Hematopoietic multipotent progenitor cell treated with erythropoietin and hydrocortisone succinate and interleukin-3 and kit ligand, for 4 days (in vitro differentiated cells): Measurements from ENCODE around the gene HSPG2.
"Not testable (repeated sequence)": the region's sequence is repeated elsewhere in the genome, so short reads cannot be mapped to it uniquely, and the experiment has no call there.

Source experiments
- DNase-seq: peaks from one replicate; pipeline ENCODE4 v3.0.0-alpha.2; 2015

HSPG2 gene

DNA sequence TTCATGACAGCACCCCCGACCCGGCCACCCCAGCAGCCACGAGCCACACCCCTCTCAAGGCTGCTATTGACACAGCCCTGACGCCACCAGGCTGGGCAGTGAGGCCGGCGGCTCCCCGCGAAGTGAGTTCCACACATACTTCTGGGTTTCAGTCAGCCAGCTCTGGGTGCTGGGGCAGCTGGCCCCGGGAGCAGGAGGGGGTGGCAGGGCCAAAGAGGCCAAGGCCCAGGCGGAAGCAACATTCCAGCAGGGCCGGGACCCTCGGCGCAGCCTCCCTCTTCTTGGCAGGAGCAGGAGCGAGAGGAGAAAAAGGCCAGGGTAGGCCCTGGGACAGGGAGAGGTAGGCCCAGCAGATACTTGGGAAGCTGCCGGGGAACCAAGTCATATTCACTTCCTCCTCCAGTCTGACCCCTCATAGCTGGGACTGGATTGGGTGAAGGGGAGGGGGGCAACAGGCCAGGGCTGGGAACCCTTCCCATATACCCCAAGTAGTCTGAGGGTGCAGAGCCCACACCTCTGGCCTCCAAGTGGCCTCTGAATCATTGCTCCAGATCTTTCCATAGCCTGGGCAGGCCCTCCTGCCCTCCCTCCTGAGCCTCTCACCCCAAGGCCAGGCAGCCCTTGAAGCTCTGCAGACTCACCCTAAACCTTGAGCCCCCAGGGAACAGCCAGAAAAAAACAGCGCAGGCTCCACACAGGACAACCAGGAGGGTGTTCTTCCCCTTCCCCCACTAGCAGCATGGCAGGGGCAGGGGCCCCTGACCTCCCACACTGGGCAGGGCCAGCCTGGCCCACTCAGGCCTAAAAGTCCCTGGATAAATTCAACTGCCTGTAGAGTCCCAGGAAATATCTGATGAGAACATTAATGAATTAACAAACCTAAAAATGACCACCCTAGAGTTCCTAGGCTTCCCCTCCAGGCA lies 5.7 kb downstream of the HSPG2 start:
- DNase-seq: no peak

DNA sequence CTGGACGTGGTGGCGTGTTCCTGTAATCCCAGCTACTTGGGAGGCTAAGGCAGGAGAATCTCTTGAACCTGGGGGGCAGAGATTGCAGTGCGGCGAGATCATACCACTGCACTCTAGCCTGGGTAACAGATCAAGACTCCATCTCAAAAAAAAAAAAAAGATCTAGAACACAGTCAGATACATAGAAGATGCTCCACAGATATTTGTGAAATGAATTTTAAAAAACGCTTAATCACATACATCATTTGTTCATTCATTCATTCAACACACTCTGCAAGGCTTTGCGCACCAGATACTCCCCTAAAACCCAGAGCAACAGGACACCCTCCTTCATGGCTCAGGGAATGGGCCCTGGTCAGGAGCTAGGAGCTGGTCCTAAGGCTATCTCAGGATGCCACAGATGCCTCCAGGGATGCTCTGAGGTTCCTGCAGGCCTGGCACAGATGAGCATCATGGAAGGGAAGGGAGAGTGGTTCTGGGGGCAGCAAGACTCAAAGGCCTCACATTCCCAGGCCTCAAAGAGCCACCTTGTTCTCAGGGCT lies 6.4 kb downstream of the HSPG2 start:
- DNase-seq: no peak

- peak; percentile 65 for DNase-seq
Measured at GRCh38 chr1:21930080-21930571, 7.0 kb downstream of the HSPG2 start.

DNA sequence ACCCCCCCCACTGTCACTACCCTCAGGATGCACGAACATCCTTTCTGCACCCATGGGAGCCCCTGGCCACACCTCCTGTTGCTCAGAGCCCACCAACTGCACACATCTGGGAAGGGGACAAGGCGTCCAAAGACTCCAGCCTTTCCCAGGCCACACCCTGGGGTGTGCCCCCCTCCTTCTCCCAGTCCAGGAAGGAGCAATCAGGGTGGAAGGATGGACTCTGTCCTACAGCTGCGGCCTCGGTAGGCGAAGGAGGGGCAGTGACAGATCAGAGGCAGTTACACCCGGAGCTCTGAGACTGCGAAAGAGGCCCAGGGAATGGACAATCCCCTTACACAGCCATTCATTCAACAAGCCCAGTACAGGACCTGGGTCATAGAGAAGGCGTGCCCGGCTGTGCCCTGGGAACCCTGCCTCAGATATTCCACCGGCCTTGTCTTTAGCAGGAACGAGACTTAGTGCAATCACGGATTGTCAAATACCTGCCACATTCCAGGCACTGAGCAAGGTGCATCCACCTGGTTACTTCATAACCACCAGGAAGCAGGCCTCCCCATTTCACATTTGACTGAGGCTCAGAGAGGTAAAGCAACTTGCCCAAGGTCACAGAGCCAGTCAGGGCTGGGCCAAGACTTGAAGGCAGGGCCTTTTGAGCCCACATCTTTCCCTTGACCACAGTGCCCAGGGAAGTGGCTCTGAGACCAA lies 9.4 kb downstream of the HSPG2 start:
- DNase-seq: no peak

DNA sequence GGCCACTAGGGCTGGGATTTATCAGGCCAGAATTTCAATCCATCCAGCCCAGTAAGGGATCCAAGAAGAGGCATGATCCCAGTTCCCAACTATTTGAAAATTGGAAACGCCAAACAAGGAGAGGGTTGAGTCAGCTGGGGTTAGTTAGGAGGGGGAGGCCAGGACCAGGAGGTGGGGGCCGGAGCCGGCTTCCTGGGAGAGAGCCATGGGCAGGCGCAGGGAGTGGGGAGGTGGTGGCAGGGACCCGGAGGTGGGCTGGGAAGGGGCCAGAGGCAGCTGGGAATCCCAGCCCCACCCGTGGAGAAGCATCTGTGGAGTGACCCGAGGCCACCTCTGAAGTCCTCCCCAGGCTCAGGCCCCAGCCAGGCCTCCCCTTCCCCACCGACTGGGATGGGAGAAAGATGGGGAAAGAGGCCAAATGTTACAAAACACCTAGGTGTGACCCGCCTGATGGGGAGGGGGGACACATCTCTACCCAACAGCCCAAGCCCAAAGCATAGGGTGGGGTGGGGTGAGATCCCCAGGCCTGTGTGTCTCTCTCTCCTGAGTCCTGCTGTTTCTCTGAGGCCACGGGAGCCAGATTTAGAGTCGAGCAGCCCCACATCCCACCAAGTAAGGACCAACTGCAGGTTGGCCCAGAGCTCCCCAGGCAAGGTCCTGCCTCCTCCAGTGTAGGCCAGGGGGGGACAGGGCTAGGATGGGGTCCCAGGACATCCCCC lies 10.1 kb downstream of the HSPG2 start:
- no peak for DNase-seq

- DNase-seq: no peak
Measured at GRCh38 chr1:21926065-21926464, 11.0 kb downstream of the HSPG2 start.

GRCh38 chr1:21925334-21925940 lies 11.7 kb downstream of the HSPG2 start:
- no peak for DNase-seq

DNA sequence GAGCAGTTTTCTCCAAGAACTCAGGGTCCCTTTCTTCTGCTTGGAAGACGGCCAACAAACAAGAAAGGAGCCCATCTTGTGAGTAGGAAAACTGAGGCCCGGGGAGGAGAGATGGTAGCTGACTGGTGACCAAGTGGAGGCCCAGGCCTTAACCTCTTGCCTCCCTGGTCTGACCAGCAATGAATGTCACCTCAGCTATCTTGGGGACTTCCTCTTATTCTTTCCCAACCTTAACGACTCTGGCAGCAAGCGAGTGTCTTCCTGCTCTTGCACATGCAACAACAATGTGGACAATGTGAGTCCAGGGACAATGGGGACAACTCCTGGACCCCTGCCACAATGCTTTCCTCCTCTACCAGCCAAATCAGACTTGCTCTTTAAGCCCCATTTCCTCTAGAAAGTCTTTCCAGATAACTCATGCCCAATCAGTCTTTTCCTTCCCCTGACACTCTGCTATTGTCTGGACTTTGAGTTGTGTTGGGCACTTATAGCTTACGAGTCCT lies 12.6 kb downstream of the HSPG2 start:
- peak; percentile 72 for DNase-seq

GRCh38 chr1:21922090-21923013 lies 14.8 kb downstream of the HSPG2 start:
- DNase-seq: no peak

DNA sequence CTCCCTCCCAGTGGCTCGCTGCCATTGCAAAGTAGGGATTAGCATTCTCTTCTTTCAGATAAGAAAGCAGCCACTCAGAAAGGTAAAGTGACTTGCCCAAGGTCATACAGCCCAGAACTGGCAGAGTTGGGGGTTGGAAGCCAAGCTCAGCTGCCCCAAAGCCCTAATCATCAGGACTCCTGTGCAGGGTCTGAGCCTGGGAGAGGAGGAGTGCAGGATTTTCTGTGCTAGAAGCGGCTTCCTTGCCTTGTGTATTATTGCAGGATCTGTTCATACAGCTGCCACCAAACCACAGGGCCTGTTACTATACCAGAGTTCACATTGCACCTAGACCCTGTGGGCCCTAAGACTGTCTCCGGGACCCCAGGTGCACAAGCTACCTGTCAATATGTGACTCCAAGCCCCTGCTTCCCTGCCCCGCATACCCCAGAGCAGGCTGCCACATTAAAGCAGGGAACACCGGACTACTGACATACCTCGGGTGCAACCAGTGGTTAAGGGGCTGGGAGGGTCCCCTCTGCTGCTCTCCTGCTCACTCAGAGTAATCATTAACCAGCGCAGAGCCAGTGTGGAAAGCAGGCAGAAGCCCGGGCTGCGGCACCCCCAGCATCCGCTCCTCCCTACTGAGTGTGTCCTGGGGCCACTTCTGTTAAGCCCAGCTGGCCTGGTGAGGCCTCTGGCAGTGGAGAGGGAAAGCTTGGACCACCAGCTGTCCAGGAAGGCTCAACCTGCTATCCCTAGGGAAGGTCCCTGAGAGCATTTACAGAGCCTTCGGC lies 15.8 kb downstream of the HSPG2 start:
- no peak for DNase-seq

DNA sequence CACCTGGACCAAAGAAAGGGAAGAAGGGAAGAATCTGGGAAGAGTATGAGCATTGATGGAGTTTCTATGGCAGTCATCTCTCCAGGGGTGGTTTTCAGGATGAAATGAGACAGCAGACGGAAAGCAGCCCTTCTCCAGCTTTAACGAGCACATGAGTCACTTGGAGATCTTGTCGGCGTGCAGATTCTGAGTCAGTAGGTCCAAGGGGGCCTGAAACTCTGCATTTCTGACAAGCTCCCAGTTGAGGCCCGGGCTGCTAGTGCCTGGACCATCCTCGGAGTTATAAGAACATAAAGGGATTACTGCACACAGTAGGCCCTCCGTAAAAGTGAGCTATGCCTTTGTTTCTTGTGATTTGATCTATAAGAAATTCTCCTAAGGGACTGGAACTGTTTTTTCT lies 17.6 kb downstream of the HSPG2 start:
- DNase-seq: no peak

DNA sequence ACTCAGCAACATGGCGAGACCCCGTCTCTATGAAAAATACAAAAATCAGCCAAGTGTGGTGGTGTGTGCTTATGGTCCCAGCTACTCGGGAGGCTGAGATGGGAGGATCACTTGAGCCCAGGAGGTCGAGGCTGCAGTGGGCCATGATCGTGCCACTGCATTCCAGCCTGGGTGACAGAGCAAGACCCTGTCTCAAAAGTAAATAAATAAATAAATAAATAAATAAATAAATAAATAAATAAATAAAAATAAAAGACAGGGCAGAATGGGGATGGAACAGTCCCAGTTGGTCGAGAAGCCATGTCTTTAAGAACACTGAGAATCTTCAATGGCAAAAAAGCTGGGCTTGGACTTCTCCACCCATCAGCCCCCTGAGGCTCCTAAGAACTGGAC lies 19.9 kb downstream of the HSPG2 start:
- DNase-seq: not testable (repeated sequence)

- DNase-seq: peak; percentile 95
Measured at GRCh38 chr1:21916447-21917238, 20.5 kb downstream of the HSPG2 start.

DNA sequence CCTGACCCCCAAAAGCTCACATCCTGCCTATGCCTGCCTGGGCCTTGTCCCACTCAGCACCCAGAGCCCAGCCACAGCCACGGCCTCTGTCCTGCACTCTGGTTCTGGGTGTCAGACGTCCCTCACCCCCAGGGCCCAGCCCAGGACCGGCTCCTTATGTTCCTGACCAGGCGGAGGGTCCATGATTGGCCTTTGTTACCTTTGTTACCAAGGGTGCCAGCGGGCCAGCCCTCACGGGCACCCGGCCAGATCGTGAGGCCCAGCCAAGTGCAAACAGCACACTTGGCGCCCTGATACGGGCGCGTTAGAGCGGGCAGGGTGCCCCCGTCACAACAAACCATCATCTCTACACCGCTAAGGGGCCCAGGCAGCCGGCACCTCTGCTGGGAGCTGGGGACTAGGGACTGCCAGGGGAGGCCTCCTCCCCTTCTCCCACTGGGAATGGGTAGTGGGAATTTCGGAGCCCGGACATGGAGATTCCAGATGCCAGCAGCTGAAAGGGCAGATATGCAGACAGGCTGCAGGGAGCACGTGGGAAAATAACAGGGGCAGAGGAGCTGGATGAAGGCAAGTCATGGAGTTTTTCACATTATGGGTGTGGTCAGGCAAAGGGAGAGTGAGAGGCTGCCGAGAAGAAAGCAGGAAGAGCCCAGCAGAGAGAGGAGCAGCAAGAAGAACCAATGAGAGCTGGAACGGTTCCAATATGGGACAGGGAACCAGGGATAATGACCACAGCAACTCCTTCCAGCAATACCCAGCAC lies 22.1 kb downstream of the HSPG2 start:
- peak; percentile 61 for DNase-seq

- DNase-seq: no peak
Measured at GRCh38 chr1:21914450-21914849, 22.7 kb downstream of the HSPG2 start.

DNA sequence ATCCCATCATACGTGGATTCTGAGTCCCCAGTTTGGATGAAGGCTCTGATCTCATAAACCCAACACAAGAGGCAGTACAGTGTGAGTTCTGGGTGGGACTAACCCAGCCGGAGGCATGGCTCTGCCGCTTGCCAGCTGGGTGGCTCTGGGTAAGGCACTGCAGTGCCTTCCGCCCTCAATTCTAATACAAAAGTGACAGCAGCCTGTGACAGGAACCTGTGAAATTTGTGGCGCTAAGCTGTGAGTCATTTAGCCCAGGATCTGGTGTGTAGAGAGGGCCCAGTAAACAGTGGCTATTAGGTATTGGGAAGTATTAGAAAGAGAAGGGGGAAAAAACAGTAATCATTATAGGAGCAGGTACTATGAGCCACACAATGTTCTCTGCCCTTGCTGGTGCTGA lies 23.3 kb downstream of the HSPG2 start:
- peak; percentile 67 for DNase-seq

GRCh38 chr1:21913258-21913657 lies 23.9 kb downstream of the HSPG2 start:
- DNase-seq: no peak

DNA sequence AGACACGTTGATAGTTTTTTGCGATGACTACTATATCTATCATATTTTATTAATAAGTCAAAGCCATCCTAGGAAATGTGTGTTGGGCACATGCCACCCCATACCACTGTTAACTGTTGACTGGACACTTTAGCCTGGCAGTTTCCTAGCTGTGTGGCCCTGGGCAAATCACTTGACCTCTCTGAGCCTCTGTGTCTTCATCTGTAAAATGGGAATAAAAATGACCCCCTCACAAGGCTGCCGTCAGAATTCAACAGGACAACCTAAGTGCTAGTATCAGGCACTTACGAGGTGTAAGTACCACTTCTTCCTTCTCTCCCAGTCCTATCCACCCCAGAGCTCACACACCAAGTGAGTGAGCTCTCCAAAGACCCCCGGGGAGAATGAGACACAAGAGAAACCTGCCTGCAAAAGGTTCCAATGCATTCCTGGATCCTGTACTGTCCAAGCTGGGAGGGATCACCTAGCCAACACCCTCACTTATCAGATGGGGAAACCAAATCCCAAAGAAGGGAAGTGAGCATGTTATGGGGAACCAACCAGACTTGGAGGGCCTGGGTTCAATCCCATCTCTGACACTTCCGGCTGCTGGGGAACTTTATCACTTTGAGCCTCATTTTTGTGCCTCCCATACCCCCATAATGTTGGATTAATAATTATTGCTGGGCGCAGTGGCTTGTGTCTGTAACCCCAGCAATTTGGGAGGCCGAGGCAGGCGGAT lies 24.9 kb downstream of the HSPG2 start:
- DNase-seq: no peak
